CD4-positive, alpha-beta T cell treated with Interleukin-4 for 1 hour (primary cell): ENCODE results near the gene CIC.

Experiments used
- DNase-seq, 2 donors: peaks; one replicate each; pipeline ENCODE4 v3.0.0-alpha.2; 2020 to 2022

Gene CIC

GRCh38 chr19:42244347-42245220 lies 24.5 kb upstream of the CIC start:
- peak; percentile 93 to 94 for DNase-seq

- no peak for DNase-seq
Observed at GRCh38 chr19:42245231-42245630, 23.8 kb upstream of the CIC start.

- peak; percentile 39 to 49 for DNase-seq
Observed at GRCh38 chr19:42246143-42246921, 22.7 kb upstream of the CIC start.

GRCh38 chr19:42246922-42247639 lies 22.0 kb upstream of the CIC start:
- peak; percentile 35 to 47 for DNase-seq

GRCh38 chr19:42247640-42248199 lies 21.3 kb upstream of the CIC start:
- peak; percentile 29 to 31 for DNase-seq

- DNase-seq: peak in 1 of 2 donors; percentile 34
Observed at GRCh38 chr19:42248270-42249148, 20.5 kb upstream of the CIC start.

GRCh38 chr19:42249149-42249750 lies 19.8 kb upstream of the CIC start:
- no peak for DNase-seq

- no peak for DNase-seq
Observed at GRCh38 chr19:42249769-42250168, 19.3 kb upstream of the CIC start.

- DNase-seq: peak in 1 of 2 donors; percentile 31
Observed at GRCh38 chr19:42250183-42250665, 18.8 kb upstream of the CIC start.

GRCh38 chr19:42250666-42251531 lies 18.2 kb upstream of the CIC start:
- DNase-seq: peak in 1 of 2 donors; percentile 25

- peak in 1 of 2 donors; percentile 34 for DNase-seq
Observed at GRCh38 chr19:42251572-42252358, 17.3 kb upstream of the CIC start.

GRCh38 chr19:42252365-42253244 lies 16.4 kb upstream of the CIC start:
- peak in 1 of 2 donors; percentile 34 for DNase-seq

GRCh38 chr19:42253245-42254088 lies 15.6 kb upstream of the CIC start:
- peak; percentile 47 to 61 for DNase-seq

- DNase-seq: peak; percentile 78 to 81
Observed at GRCh38 chr19:42254089-42254849, 14.8 kb upstream of the CIC start.

GRCh38 chr19:42254850-42255765 lies 13.9 kb upstream of the CIC start, which contains the start of gene ERF:
TSS of gene ERF (minus strand) at chr19:42255128. CDS start at chr19:42254999, 129 bp downstream.
- DNase-seq: peak; percentile 94 to 96
